Fibroblast of skin of right biceps (primary cell): ENCODE data around the gene PARD3B.

Experiments
- DNase-seq: peaks from one replicate; pipeline ENCODE4 v3.0.0-alpha.2; 2013

PARD3B gene

GRCh38 chr2:205582366-205582765, 1037.1 kb downstream of the PARD3B start:
- peak; percentile 45 for DNase-seq

- no peak for DNase-seq
Measured at GRCh38 chr2:205585449-205586383, 1040.4 kb downstream of the PARD3B start.

- no peak for DNase-seq
Measured at GRCh38 chr2:205586626-205587025, 1041.4 kb downstream of the PARD3B start.

GRCh38 chr2:205589479-205589878, 1044.2 kb downstream of the PARD3B start:
- no peak for DNase-seq

- peak; percentile 95 for DNase-seq
Measured at GRCh38 chr2:205590759-205591158, 1045.5 kb downstream of the PARD3B start.

GRCh38 chr2:205593891-205594290, 1048.6 kb downstream of the PARD3B start:
- DNase-seq, result no peak

GRCh38 chr2:205596581-205596980, 1051.3 kb downstream of the PARD3B start:
- DNase-seq, result no peak

GRCh38 chr2:205605638-205606304, 1060.5 kb downstream of the PARD3B start:
- no peak for DNase-seq

- DNase-seq, result no peak
Measured at GRCh38 chr2:205607146-205607545, 1061.9 kb downstream of the PARD3B start.

GRCh38 chr2:205609113-205609512, 1063.8 kb downstream of the PARD3B start:
- peak; percentile 53 for DNase-seq

GRCh38 chr2:205610437-205610836, 1065.2 kb downstream of the PARD3B start:
- DNase-seq, result peak; percentile 28

GRCh38 chr2:205612636-205613035, 1067.4 kb downstream of the PARD3B start:
- no peak for DNase-seq

GRCh38 chr2:205613970-205614559, 1068.8 kb downstream of the PARD3B start:
- DNase-seq, result no peak

- no peak for DNase-seq
Measured at GRCh38 chr2:205614965-205615364, 1069.7 kb downstream of the PARD3B start.

- DNase-seq, result no peak
Measured at GRCh38 chr2:205617905-205618304, 1072.6 kb downstream of the PARD3B start.

GRCh38 chr2:205619600-205619999, 1074.3 kb downstream of the PARD3B start:
- no peak for DNase-seq

GRCh38 chr2:205627085-205627484, 1081.8 kb downstream of the PARD3B start:
- no peak for DNase-seq

- DNase-seq, result no peak
Measured at GRCh38 chr2:205628422-205628821, 1083.1 kb downstream of the PARD3B start.

- no peak for DNase-seq
Measured at GRCh38 chr2:205629091-205629776, 1084.0 kb downstream of the PARD3B start.

GRCh38 chr2:205633994-205634393, 1088.7 kb downstream of the PARD3B start:
- no peak for DNase-seq

GRCh38 chr2:205636549-205637319, 1091.5 kb downstream of the PARD3B start:
- no peak for DNase-seq

GRCh38 chr2:205637320-205637602, 1092.0 kb downstream of the PARD3B start:
- DNase-seq, result peak; percentile 36
